OCI-LY3 (cell line): Measurements from ENCODE around the gene CENPM.

ENCODE experiments used
- CTCF ChIP-seq: fragments of 200-600, 300-600 bp; sonication (generic); IDR thresholded peaks from 2 replicates; pipeline ENCODE4 v1.5.1; 2014; ENCODE audit warnings: antibody characterized with exemption, low read length, low read depth
- EZH2phosphoT487 ChIP-seq: fragments of 200-600 bp; shearing (Covaris generic); IDR thresholded peaks from 2 replicates; pipeline ENCODE4 v1.6.1; 2018; ENCODE audit warnings: antibody characterized with exemption, mixed run types, low read depth

- TF ChIP-seq CTCF (no peak), EZH2phosphoT487 (no peak)
These were observed 36.6 kb downstream of the CENPM start for GRCh38 chr22:41910050-41911000.
